ENCODE results near the gene NACAD.

The NACAD gene

DNA sequence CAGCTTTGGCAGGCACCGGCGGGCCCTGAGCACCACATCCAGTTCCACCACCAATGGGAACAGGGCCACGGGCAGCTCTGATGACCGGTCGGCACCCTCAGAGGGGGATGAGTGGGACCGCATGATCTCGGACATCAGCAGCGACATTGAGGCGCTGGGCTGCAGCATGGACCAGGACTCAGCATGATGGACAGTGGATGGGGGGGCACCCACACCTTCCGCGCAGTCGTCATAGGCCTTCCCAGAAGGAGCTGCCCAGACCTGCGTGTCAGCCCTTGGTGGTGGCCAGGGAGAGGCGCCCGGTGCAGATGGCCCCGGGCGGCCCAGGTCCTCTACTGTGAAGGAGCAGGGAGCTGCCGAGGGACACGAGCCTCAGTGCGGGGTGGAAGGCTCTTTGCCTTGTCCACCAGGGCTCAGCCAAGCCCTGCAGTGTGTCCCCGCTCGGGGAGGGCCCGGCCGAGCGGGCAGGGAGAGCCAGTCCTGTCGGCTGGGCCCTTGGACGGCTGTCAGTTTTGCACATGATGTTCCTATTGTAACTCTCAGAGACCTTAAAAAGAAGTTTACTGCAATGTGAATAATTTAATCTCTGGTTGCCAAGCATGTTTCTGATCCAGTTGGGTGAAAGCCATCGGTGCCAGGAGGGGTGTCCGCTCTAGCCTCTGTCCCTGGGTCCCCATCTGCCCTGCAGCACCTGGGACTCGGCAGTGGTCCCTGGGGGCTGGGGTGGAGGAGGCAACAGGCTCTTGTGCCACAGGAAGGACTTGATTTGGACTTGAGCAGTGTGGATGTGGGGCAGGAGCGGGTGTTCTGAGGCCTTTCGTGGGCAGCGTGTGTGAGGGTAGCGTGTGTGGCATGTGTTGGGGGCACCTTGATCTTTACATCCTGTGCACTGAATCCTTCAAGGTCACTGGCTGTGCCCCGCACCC lies 12.6 kb downstream of the NACAD start:
- no peak for DNase-seq (ENCODE audit: low spot score)
- TF ChIP-seq, protein P1, sequence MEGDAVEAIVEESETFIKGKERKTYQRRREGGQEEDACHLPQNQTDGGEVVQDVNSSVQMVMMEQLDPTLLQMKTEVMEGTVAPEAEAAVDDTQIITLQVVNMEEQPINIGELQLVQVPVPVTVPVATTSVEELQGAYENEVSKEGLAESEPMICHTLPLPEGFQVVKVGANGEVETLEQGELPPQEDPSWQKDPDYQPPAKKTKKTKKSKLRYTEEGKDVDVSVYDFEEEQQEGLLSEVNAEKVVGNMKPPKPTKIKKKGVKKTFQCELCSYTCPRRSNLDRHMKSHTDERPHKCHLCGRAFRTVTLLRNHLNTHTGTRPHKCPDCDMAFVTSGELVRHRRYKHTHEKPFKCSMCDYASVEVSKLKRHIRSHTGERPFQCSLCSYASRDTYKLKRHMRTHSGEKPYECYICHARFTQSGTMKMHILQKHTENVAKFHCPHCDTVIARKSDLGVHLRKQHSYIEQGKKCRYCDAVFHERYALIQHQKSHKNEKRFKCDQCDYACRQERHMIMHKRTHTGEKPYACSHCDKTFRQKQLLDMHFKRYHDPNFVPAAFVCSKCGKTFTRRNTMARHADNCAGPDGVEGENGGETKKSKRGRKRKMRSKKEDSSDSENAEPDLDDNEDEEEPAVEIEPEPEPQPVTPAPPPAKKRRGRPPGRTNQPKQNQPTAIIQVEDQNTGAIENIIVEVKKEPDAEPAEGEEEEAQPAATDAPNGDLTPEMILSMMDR (IDR thresholded peaks at IDR 0.05; ENCODE audit: extremely low read depth, missing control alignments) = no peak

DNA sequence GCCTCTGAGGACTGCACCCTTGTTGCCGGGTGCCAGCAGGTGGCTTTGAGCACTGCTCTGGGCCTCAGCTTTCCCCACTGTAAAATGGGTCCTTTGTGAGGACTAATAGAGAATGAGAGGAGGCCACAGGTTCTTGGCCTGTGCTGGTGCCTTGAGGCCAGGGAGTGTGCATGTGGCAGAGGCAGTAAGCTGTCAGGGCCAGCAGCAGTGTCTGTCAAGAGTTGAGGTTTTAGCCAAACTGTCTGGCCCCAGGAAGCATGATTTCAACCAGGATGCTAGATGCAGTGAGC lies 13.5 kb downstream of the NACAD start:
- no peak for DNase-seq (ENCODE audit: low spot score)
- TF ChIP-seq, protein P1 (IDR thresholded peaks at IDR 0.05; ENCODE audit: extremely low read depth, missing control alignments) = no peak

GRCh38 chr7:45074528-45075354 lies 14.0 kb downstream of the NACAD start:
- no peak for DNase-seq (ENCODE audit: low spot score)
- TF ChIP-seq, protein P1 (IDR thresholded peaks at IDR 0.05; ENCODE audit: extremely low read depth, missing control alignments) = no peak

DNA sequence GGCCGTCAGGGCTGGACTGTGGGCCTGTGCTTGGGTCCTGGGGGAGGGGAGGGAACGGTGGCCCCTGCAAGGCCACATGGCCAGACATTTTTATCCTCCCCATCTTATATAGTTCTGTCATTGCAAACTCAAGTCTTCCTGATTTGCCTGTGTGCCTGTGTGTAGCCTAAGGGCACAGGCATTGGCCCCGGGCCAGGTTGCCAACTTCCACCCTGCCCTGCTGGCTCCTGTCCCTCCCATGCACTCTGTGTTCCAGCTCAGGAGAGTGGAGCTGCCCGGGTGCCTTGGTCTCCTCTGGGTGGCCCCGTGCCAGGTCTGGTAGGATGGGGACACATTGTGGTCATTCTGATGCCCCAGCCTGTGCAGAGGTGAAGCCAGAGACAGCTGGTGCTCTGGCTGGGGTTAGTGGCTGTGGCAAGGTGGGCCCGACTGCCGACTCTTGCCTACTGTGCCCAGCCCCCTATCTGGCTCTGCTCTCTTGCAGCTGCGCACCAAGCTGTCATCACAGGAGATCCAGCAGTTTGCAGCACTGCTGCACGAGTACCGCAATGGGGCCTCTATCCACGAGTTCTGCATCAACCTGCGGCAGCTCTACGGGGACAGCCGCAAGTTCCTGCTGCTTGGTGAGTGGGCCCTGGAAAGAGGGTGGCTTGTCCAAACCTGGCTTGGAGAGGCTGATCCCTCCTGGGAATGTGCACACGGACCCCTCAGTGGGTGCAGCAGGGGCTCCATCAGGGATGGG lies 14.8 kb downstream of the NACAD start:
- DNase-seq (ENCODE audit: low spot score) = no peak
- TF ChIP-seq, protein P1 (IDR thresholded peaks at IDR 0.05; ENCODE audit: extremely low read depth, missing control alignments) = no peak

DNA sequence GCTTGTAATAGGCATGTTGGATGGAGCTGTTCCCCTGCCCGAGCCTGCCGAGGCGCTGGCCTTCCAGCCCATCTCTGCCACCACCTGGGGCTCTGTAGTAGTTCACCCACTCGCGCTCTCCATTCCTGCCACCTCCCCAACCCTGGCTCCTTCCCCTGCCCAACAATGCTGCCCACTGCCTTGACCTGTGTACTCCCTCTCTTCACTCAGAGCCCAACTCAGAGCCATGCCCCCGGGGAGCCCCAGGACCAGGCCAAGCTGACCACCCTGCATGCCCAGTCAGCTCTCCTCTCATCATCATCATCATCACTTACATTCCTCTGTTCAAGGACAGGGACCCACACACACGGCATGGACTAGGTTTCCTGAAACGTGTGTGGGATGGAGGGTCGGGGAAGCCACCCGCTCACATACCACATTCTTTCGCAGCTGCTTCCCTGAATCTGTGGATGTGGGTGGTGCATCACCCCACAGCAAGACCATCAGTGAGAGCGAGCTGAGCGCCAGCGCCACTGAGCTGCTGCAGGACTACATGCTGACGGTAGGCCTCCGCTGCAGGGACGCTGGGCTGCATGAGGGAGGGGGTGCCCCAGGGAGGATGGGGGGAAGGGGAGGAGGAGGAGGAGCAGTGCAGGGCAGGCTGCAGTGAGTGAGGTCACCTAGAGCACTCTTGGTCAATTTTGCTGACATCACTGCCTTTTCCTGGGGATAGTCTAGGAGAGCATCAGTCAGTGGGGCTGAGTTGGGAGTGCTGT lies 15.6 kb downstream of the NACAD start:
- TF ChIP-seq, protein P1 (IDR thresholded peaks at IDR 0.05; ENCODE audit: extremely low read depth, missing control alignments) = no peak
- DNase-seq (ENCODE audit: low spot score) = no peak

DNA sequence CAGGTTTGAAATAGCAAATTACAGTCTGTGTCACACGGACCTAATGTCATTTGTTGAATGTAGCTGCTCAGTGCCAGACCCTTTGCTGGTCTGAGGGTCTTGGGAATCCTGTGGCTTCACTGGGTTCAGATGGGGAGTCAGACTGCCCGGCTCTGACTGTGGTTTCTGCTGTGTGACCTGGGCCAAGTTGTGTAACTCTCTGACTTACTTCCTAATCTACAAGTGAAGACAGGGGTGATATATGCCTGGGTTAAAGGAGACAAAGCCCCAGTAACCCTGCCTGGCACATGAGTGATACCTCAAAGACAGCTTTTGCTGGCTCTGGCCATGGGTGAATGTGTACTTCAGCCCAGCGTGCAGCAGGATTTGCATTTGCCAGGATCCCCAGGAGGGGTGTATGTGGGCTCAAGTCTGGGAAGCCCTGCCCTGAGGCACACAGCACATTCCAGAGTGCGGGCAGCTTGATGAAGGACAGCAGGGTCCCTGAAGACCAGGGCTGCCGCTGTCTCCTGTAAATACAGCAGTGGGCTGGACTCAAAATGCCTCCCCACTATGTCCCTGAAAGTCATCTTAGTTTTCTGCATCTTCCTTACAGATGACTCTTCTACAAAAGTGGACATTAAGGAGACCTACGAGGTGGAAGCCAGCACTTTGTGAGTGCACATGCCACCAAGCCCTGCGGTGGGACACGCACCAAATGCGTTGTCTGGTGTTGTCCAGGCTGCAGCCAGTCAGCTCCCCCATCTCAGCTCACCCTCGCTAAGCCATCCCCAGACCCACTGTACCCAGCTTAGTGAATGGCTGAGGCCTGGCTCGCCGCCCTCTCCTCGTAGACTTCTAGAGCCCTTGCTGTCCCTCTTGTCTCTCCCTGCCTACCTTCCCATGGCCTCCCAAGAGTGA lies 16.4 kb downstream of the NACAD start:
- no peak for DNase-seq (ENCODE audit: low spot score)
- TF ChIP-seq, protein P1 (IDR thresholded peaks at IDR 0.05; ENCODE audit: extremely low read depth, missing control alignments) = no peak

Measured in GM20000 (cell line).